Ovary (tissue), 3 donors: ENCODE measurements around the gene ADO.

ENCODE experiments used
- EP300 ChIP-seq: sonication (generic); formaldehyde crosslinking; IDR thresholded peaks from one replicate; pipeline ENCODE4 v1.6.1; 2017; ENCODE audit warnings: antibody characterized with exemption
- POLR2A ChIP-seq: fragments of 450-650 bp; IDR thresholded peaks from one replicate; pipeline ENCODE4 v1.6.1; 2017; ENCODE audit warnings: antibody characterized with exemption, mild to moderate bottlenecking, moderate library complexity
- TF ChIP-seq, protein P1 (sequence below), 3 donors: fragments of 450-650 bp in 2 of 3; fragments of 200-600 bp in 1 of 3; IDR thresholded peaks; one replicate each; pipeline versions ENCODE4 v1.5.1 to v1.8.0; 2016 to 2022; ENCODE audit warnings: antibody characterized with exemption in 3 of 3, mild to moderate bottlenecking in 1 of 3
- donor health status: DM: no; HTN: no; CAD: no.

DNA sequence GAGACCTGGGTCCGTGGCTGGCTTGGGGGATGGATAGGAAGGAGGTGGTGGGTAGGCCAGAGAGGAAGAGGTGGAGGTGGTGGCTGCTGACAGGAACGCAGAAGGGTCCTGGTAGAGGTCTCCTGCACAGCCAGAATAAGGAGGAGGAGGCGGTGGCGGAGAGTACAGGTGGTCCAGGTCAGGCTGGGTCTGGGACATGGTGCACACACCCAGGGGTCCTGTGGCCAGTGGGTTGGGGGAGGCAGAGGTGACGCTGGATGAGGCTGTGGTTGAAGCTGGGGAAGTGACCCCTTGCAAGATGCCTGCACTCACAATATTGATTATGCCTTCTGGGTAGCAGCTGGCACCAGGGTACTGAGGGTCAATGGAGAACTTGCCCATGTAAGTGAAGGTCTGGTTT lies 9.5 kb downstream of the ADO start:
- TF ChIP-seq, protein P1, sequence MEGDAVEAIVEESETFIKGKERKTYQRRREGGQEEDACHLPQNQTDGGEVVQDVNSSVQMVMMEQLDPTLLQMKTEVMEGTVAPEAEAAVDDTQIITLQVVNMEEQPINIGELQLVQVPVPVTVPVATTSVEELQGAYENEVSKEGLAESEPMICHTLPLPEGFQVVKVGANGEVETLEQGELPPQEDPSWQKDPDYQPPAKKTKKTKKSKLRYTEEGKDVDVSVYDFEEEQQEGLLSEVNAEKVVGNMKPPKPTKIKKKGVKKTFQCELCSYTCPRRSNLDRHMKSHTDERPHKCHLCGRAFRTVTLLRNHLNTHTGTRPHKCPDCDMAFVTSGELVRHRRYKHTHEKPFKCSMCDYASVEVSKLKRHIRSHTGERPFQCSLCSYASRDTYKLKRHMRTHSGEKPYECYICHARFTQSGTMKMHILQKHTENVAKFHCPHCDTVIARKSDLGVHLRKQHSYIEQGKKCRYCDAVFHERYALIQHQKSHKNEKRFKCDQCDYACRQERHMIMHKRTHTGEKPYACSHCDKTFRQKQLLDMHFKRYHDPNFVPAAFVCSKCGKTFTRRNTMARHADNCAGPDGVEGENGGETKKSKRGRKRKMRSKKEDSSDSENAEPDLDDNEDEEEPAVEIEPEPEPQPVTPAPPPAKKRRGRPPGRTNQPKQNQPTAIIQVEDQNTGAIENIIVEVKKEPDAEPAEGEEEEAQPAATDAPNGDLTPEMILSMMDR (IDR thresholded peaks at IDR 0.05), result no peak
- TF ChIP-seq EP300, result no peak
- TF ChIP-seq POLR2A, result no peak
